HG03565 (cell line): ENCODE results near the gene SCNM1.
A peak's percentile ranks its signal among the peaks of the same experiment; 100 is the strongest.

Source experiments
- ATAC-seq: cut with Tn5 transposase; IDR thresholded peaks from one replicate; pipeline ENCODE4 v1.9.1; 2021; ENCODE audit warnings: mild to moderate bottlenecking, moderate library complexity; ENCODE audit not compliant: unreplicated experiment

The SCNM1 gene

GRCh38 chr1:151165738-151166504 lies at the start of gene SCNM1, which contains the start of gene LYSMD1:
TSS of gene SCNM1 (plus strand) at chr1:151166144. CDS start at chr1:151166153, 9 bp downstream.
TSS of gene LYSMD1 (minus strand) at chr1:151165902. CDS start at chr1:151165258, 644 bp downstream.
- ATAC-seq: peak; percentile 90

GRCh38 chr1:151124763-151125403 lies 41.1 kb upstream of the SCNM1 start:
- no peak for ATAC-seq

GRCh38 chr1:151128800-151129199 lies 37.1 kb upstream of the SCNM1 start:
- ATAC-seq: no peak

- ATAC-seq: peak; percentile 41
These were observed 34.9 kb upstream of the SCNM1 start for GRCh38 chr1:151130987-151131586.

- no peak for ATAC-seq
These were observed 34.1 kb upstream of the SCNM1 start for GRCh38 chr1:151131701-151132334.

- ATAC-seq: no peak
These were observed 33.5 kb upstream of the SCNM1 start for GRCh38 chr1:151132335-151133017.

GRCh38 chr1:151133018-151133806 lies 32.7 kb upstream of the SCNM1 start:
- ATAC-seq: no peak

GRCh38 chr1:151134396-151134795 lies 31.5 kb upstream of the SCNM1 start:
- no peak for ATAC-seq

- no peak for ATAC-seq
These were observed 31.0 kb upstream of the SCNM1 start for GRCh38 chr1:151134991-151135390.

- ATAC-seq: no peak
These were observed 30.2 kb upstream of the SCNM1 start for GRCh38 chr1:151135433-151136385.

- ATAC-seq: no peak
These were observed 28.2 kb upstream of the SCNM1 start for GRCh38 chr1:151137789-151138188.

- ATAC-seq: no peak
These were observed 23.4 kb upstream of the SCNM1 start for GRCh38 chr1:151142411-151143056.

- no peak for ATAC-seq
These were observed 22.9 kb upstream of the SCNM1 start for GRCh38 chr1:151143057-151143435.

GRCh38 chr1:151143986-151144385 lies 22.0 kb upstream of the SCNM1 start:
- no peak for ATAC-seq

GRCh38 chr1:151144474-151145303 lies 21.3 kb upstream of the SCNM1 start:
- no peak for ATAC-seq

GRCh38 chr1:151145304-151146071 lies 20.5 kb upstream of the SCNM1 start:
- ATAC-seq: no peak

GRCh38 chr1:151146072-151146411 lies 19.9 kb upstream of the SCNM1 start:
- no peak for ATAC-seq
